ENCODE results near the gene MAP4K5. TPM values are rescaled to one million over a fixed set of nuclear protein-coding genes. Genes with fewer than 3 reads are reported as not detected.

MAP4K5 gene
- polyA plus RNA-seq, 1 experiment: 8.8 TPM

DNA sequence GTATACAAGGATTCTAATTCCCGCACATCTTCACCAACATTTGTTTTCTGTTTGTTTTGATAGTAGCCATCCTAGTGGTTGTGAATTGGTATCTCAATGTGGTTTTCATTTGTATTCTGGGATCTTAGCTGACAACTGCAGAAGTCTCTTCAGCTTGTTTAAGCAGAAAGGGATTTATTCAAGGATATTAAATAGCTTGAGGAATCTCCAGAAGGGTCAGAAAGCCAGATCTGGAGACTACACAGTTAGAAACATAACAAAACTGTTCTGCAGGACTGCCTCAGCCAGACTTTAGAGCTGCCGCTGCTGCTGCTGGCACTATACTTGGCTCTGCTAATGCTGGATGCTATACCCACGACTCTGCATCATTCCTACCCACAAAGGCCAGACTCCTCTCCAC lies 122.3 kb downstream of the MAP4K5 start:
- Histone ChIP-seq H3K36me3 (ENCODE audit: control insufficient read depth, insufficient read depth, low read length) (no peaks in the 10 kb centered on the region), H3K4me3 (ENCODE audit: low read depth, low read length) (no peak overlapping the region), H3K27me3 (ENCODE audit: control insufficient read depth, insufficient read depth, low read length) (no peaks in the 10 kb centered on the region)
- ChIA-PET CTCF (no interaction called here), POLR2A (no interaction called here)
- TF ChIP-seq, protein P1, sequence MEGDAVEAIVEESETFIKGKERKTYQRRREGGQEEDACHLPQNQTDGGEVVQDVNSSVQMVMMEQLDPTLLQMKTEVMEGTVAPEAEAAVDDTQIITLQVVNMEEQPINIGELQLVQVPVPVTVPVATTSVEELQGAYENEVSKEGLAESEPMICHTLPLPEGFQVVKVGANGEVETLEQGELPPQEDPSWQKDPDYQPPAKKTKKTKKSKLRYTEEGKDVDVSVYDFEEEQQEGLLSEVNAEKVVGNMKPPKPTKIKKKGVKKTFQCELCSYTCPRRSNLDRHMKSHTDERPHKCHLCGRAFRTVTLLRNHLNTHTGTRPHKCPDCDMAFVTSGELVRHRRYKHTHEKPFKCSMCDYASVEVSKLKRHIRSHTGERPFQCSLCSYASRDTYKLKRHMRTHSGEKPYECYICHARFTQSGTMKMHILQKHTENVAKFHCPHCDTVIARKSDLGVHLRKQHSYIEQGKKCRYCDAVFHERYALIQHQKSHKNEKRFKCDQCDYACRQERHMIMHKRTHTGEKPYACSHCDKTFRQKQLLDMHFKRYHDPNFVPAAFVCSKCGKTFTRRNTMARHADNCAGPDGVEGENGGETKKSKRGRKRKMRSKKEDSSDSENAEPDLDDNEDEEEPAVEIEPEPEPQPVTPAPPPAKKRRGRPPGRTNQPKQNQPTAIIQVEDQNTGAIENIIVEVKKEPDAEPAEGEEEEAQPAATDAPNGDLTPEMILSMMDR (IDR thresholded peaks at IDR 0.05; ENCODE audit: insufficient read depth, low read depth, low read length): no peak
- DNase-seq (ENCODE audit: low read depth): no peak

DNA sequence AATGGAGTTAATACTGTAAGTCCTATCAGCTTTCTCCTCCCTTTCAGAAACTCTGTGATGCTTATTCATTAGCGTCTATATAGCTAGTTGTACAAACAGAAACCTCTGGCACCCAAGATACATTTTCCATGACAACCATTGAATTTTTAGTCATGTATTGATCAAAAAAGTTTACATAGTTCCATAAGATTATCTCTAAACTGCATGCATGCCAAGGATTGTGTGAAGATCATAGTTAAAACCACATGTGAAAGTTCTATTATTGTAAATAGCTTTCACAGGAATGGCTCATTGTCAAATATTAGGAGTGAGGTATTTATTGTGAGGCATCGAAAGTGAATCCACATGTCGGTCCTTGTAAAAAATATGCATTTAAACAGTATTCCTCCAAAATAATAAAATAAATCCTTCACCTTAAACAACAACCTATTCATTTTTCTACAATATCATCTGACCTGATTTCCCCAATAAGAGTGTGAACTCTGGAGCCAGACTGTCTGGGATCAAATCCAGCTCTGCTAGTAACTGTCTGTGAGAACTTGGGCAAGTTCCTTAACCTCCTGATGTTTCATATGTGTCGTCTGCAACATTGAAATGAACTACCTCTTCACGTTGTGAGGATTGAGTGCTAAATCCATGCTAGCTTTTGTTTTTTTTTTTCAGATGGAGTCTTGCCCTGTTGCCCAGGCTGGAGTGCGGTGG lies 125.1 kb downstream of the MAP4K5 start:
- CTCF ChIA-PET: interaction anchor here (1.2 to 1.6 kb wide), 2 partner anchors 10 to 43 kb away, joined by 4 to 5 read pairs; partner anchors contain the start of gene CDKL1
- TF ChIP-seq, protein P1 (IDR thresholded peaks at IDR 0.05; ENCODE audit: insufficient read depth, low read depth, low read length): no peak
- Histone ChIP-seq H3K27me3 (ENCODE audit: control insufficient read depth, insufficient read depth, low read length) (no peaks in the 10 kb centered on the region), H3K4me3 (ENCODE audit: low read depth, low read length) (no peak overlapping the region), H3K36me3 (ENCODE audit: control insufficient read depth, insufficient read depth, low read length) (no peaks in the 10 kb centered on the region)
- POLR2A ChIA-PET: no interaction called here
- DNase-seq (ENCODE audit: low read depth): no peak

DNA sequence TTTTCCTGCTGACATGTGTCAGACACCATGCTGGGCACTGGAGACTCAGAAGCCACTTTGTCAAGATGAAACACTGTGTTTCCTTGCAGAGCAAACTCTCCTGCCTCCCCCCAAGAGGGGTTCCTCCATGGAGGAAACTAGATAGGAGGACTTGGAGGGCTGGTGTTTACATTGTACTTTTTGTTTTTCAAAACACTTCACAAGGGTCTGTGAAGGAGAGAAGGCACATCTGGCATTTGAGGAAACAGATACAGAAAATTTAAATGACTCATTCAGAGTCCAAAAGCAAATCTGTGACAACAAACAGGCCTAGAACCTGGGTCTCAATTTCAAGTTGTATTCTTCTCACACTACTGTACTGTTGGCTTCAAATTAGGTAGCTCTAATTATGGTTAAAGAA lies 128.9 kb downstream of the MAP4K5 start:
- Histone ChIP-seq H3K4me3 (ENCODE audit: low read depth, low read length) (no peak overlapping the region), H3K27me3 (ENCODE audit: control insufficient read depth, insufficient read depth, low read length) (no peaks in the 10 kb centered on the region), H3K36me3 (ENCODE audit: control insufficient read depth, insufficient read depth, low read length) (no peaks in the 10 kb centered on the region)
- POLR2A ChIA-PET: no interaction called here
- CTCF ChIA-PET: interaction anchor here (0.6 kb wide), 1 partner anchor 55 kb away, joined by 3 read pairs; no protein-coding TSS in a partner anchor
- TF ChIP-seq, protein P1 (IDR thresholded peaks at IDR 0.05; ENCODE audit: insufficient read depth, low read depth, low read length): no peak
- DNase-seq (ENCODE audit: low read depth): no peak

DNA sequence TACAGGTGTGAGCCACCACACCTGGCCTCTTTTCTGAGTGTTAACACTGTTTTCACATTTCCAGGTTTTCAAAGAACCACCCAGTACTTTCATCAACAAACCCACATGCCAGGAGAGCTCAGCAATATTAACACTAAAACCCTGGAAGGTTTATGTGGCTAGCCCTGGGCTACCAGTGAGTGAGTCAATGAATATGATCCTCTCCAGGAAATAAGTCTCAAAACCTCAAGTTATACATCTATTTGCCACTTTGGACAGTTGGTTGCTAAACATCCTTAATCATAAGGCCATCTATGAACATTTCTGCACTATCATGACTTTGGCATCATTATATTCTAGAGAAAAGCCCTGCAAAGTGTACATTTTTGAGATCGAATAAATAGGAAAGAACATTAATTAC lies 129.4 kb downstream of the MAP4K5 start:
- POLR2A ChIA-PET: no interaction called here
- Histone ChIP-seq H3K27me3 (ENCODE audit: control insufficient read depth, insufficient read depth, low read length) (no peaks in the 10 kb centered on the region), H3K36me3 (ENCODE audit: control insufficient read depth, insufficient read depth, low read length) (no peaks in the 10 kb centered on the region), H3K4me3 (ENCODE audit: low read depth, low read length) (no peak overlapping the region)
- no peak for DNase-seq (ENCODE audit: low read depth)
- CTCF ChIA-PET: interaction anchor here (0.6 kb wide), 1 partner anchor 119 kb away, joined by 3 read pairs; no protein-coding TSS in a partner anchor
- TF ChIP-seq, protein P1 (IDR thresholded peaks at IDR 0.05; ENCODE audit: insufficient read depth, low read depth, low read length): no peak

DNA sequence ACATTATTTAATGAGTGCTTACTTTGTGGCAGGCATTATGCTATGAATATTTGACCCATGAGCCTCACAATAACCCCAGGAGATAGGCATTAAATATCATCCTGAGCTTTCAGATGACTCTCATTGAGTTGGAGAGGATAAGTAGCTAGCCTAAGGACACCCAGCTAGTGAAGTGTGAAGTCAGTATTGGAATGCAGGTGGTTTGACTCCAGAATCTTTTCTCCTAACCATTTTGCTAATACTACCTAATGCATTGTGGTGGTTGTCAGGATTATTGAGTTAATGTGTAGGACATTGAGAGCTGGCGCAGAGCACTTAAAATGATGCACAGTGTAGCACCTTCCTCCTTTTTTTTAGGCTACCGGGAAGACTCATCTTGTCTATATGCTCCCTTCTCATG lies 131.9 kb downstream of the MAP4K5 start:
- Histone ChIP-seq H3K4me3 (ENCODE audit: low read depth, low read length) (no peak overlapping the region), H3K36me3 (ENCODE audit: control insufficient read depth, insufficient read depth, low read length) (no peaks in the 10 kb centered on the region), H3K27me3 (ENCODE audit: control insufficient read depth, insufficient read depth, low read length) (no peaks in the 10 kb centered on the region)
- TF ChIP-seq, protein P1 (IDR thresholded peaks at IDR 0.05; ENCODE audit: insufficient read depth, low read depth, low read length): no peak
- CTCF ChIA-PET: interaction anchor here (0.7 to 1.7 kb wide), 5 partner anchors 11 to 132 kb away, joined by 3 to 5 read pairs (median 3); partner anchors contain the start of genes DMAC2L, L2HGDH and MAP4K5
- DNase-seq (ENCODE audit: low read depth): no peak
- POLR2A ChIA-PET: no interaction called here

Data from BJ (cell line).